DOHH2 (cell line): ENCODE data around the gene CASP8.
"Not testable (repeated sequence)": the region's sequence is repeated elsewhere in the genome, so short reads cannot be mapped to it uniquely, and the experiment has no call there.

Experiments used
- H3F3A ChIP-seq: fragments of 200-600 bp; sonication (generic), shearing (Covaris generic); 2 replicates; pipeline ENCODE4 v1.6.0; 2016; ENCODE audit warnings: antibody characterized with exemption, mild to moderate bottlenecking; ENCODE audit not compliant: control insufficient read depth, insufficient read depth
- H3K27ac ChIP-seq: fragments of 200-600 bp; sonication (generic); 2 replicates; pipeline ENCODE4 v1.5.1; 2014; ENCODE audit warnings: low read depth, mild to moderate bottlenecking, low read length, moderate library complexity
- H3K27me3 ChIP-seq: fragments of 200-600 bp; sonication (generic); 2 replicates; pipeline ENCODE4 v1.6.1; 2014; ENCODE audit warnings: mild to moderate bottlenecking, low read length, mixed read lengths; ENCODE audit not compliant: control insufficient read depth
- H3K36me3 ChIP-seq: fragments of 200-600 bp; sonication (generic); 2 replicates; pipeline ENCODE4 v1.6.1; 2014; ENCODE audit warnings: mild to moderate bottlenecking, low read length, moderate library complexity, mixed read lengths; ENCODE audit not compliant: control insufficient read depth
- H3K4me1 ChIP-seq: fragments of 200-600 bp; sonication (generic); 2 replicates; pipeline ENCODE4 v1.6.1; 2014; ENCODE audit warnings: mild to moderate bottlenecking, low read length, mixed read lengths; ENCODE audit not compliant: control insufficient read depth
- H3K4me2 ChIP-seq: fragments of 200-600 bp; sonication (generic); 2 replicates; pipeline ENCODE4 v1.6.0; 2014; ENCODE audit warnings: mild to moderate bottlenecking, low read length, moderate library complexity
- H3K4me3 ChIP-seq: fragments of 200-600 bp; sonication (generic); 2 replicates; pipeline ENCODE4 v1.5.1; 2014; ENCODE audit warnings: mild to moderate bottlenecking, low read length, mixed read lengths
- H3K79me2 ChIP-seq: fragments of 200-600 bp; sonication (generic); 2 replicates; pipeline ENCODE4 v1.6.1; 2014; ENCODE audit warnings: mild to moderate bottlenecking, low read length, mixed read lengths; ENCODE audit not compliant: control insufficient read depth
- H3K9me2 ChIP-seq: fragments of 200-600 bp; sonication (generic); replicated peaks from 2 replicates; pipeline ENCODE4 v1.6.1; 2014; ENCODE audit warnings: mild to moderate bottlenecking, low read length, mixed read lengths; ENCODE audit not compliant: control insufficient read depth
- H3K9me3 ChIP-seq: fragments of 200-600 bp; sonication (generic); 2 replicates; pipeline ENCODE4 v1.6.1; 2014; ENCODE audit warnings: antibody characterized with exemption, low read length, mixed read lengths; ENCODE audit not compliant: control insufficient read depth, insufficient read depth
- H4K20me1 ChIP-seq: fragments of 200-600 bp; sonication (generic); 2 replicates; pipeline ENCODE4 v1.6.0; 2014; ENCODE audit warnings: low read depth, mild to moderate bottlenecking, antibody characterized with exemption, low read length, moderate library complexity; ENCODE audit not compliant: control insufficient read depth, insufficient read depth
- EZH2phosphoT487 ChIP-seq: fragments of 200-600 bp; sonication (generic); IDR thresholded peaks from 2 replicates; pipeline ENCODE4 v1.6.1; 2017; ENCODE audit warnings: borderline replicate concordance, mild to moderate bottlenecking, antibody characterized with exemption, low read length, moderate library complexity, mixed read lengths
- TF ChIP-seq, protein P1 (sequence below): fragments of 200-600 bp; sonication (generic); IDR thresholded peaks from one replicate; pipeline ENCODE4 v1.5.1; 2014; ENCODE audit warnings: antibody characterized with exemption, mild to moderate bottlenecking, low read depth, low read length; ENCODE audit not compliant: poor library complexity, severe bottlenecking

The CASP8 gene

DNA sequence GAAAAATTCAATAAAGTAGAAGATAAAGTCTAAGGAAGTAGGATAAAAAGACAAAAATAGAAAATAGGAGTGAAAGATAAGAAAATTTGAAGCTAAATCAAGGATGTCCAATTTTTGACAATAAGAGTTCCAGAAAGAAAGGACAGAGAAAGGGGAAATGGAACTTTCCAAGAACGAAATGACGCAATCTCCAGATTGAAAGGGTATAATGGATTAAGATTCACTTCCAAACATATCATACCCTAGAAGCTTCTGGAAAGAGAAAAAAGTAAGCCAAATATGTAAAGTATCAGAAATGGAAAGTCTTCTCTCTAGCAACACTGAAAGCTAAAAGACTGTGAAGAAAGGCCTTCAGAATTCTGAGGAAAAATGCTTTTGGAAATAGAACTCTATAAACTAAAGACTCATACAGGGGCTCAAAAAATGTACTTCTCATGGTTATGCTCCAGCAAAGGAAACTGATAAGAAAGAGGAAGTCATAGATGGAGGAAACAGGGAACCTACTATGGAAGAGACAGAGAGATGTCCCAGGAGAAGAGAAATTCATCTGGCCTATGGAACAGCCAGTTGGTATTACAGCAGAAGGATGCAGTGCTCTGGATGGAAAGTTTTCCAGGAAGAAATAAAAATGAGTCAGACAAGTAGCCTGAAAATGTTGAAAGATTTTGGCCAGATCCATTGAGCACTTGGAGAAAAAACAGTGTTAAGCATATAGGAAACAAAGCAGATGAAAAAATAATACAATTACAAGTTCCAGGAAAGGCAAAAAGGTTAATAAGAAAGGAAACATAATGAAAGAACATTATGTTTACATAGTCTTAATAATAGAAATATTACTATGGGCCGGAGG, 20.1 kb downstream of the CASP8 start:
- TF ChIP-seq, protein P1, sequence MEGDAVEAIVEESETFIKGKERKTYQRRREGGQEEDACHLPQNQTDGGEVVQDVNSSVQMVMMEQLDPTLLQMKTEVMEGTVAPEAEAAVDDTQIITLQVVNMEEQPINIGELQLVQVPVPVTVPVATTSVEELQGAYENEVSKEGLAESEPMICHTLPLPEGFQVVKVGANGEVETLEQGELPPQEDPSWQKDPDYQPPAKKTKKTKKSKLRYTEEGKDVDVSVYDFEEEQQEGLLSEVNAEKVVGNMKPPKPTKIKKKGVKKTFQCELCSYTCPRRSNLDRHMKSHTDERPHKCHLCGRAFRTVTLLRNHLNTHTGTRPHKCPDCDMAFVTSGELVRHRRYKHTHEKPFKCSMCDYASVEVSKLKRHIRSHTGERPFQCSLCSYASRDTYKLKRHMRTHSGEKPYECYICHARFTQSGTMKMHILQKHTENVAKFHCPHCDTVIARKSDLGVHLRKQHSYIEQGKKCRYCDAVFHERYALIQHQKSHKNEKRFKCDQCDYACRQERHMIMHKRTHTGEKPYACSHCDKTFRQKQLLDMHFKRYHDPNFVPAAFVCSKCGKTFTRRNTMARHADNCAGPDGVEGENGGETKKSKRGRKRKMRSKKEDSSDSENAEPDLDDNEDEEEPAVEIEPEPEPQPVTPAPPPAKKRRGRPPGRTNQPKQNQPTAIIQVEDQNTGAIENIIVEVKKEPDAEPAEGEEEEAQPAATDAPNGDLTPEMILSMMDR, result no peak
- no peak for TF ChIP-seq EZH2phosphoT487
- Histone ChIP-seq H3K4me2 (no peak overlapping the region), H3K9me3 (no peaks in the 10 kb centered on the region), H3F3A (no peaks in the 10 kb centered on the region), H3K36me3 (peaks cover 41% of the 10 kb centered on the region), H3K9me2 (no peaks in the 10 kb centered on the region), H3K4me1 (no peaks in the 10 kb centered on the region), H4K20me1 (no peaks in the 10 kb centered on the region), H3K27me3 (no peaks in the 10 kb centered on the region), H3K79me2 (no peaks in the 10 kb centered on the region), H3K27ac (no peak overlapping the region), H3K4me3 (no peak overlapping the region)

DNA sequence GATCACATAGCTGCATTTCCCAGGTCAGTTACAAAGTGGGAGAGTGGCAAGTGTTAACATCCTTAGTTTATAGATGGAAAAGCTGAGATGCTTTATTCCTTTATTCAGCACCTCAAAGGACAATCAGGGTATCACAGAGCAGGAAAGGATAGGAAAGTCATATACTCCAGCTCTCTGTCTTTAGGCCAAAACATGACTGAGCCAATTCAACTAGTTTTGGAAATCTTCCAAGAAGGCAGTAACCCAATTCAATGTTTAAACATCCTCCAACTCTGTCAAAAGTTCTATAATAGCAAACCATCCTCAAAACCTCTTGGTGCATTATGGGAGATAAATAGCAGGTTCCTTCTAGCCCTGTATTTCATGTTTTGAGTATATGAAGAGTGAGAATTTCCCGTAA, 25.2 kb downstream of the CASP8 start:
- Histone ChIP-seq H3K36me3 (peaks cover 49% of the 10 kb centered on the region), H3K9me2 (no peaks in the 10 kb centered on the region; the same call in 1 of the 2 replicates), H3K4me3 (no peak overlapping the region), H3K27ac (no peak overlapping the region), H3K4me1 (no peaks in the 10 kb centered on the region), H4K20me1 (no peaks in the 10 kb centered on the region), H3K27me3 (no peaks in the 10 kb centered on the region), H3K79me2 (no peaks in the 10 kb centered on the region), H3F3A (no peaks in the 10 kb centered on the region), H3K9me3 (peaks cover 5% of the 10 kb centered on the region; the same call in 1 of the 2 replicates), H3K4me2 (no peak overlapping the region)
- TF ChIP-seq, protein P1, result no peak
- no peak for TF ChIP-seq EZH2phosphoT487

DNA sequence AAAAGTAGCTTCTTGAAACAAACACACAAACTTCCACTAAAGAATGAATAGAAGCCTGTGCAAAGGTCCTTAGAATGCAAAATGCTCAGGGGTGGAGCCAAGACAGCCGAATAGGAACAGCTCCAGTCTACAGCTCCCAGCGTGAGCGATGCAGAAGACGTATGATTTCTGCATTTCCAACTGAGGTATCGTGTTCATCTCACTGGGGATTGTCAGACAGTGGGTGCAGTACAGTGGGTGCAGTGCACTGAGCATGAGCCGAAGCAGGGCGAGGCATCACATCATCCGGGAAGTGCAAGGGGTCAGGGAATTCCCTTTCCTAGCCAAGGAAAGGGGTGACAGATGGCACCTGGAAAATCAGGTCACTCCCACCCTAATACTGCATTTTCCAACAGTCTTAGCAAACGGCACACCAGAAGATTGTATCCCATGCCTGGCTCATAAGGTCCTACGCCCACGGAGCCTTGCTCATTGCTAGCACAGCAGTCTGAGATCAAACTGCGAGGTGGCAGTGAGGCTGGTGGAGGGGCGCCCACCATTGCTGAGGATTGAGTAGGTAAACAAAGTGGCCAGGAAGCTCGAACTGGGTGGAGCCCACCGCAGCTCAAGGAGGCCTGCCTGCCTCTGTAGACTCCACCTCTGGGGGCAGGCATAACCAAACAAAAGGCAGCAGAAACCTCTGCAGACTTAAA, 30.3 kb downstream of the CASP8 start:
- H3K27me3 ChIP-seq, H3K9me3 ChIP-seq, H3K4me1 ChIP-seq, H4K20me1 ChIP-seq, H3K27ac ChIP-seq, H3K9me2 ChIP-seq, H3F3A ChIP-seq, H3K4me3 ChIP-seq, H3K79me2 ChIP-seq, H3K4me2 ChIP-seq: not testable (repeated sequence)
- peaks cover 41% of the 10 kb centered on the region for H3K36me3 ChIP-seq

DNA sequence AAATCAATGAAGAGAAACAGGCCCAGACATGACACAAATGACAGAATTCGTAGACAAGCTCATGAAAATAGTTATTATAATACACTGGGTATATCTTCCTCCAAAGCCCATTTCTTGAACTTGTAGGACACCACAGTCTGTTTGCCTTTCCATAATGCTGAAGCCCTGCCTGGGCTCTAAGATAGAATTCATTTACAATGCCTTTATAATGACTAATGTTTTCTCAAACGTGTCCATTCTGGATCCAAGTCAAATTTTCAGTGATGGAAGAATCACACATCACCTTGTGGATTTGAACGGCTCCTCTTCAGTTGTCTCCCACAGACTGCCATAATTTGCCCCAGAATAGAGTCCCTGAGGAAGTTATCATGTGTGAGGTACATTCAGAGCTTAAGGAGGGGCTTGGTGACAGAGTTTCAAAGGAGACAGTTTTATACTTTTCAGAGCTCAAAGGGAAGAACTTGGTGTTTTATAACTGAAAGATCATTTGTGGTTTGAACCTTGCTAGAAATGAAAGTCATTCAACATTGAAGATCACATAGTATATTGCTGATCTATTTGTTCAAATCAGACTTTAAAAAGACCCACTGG, 38.2 kb downstream of the CASP8 start:
- H3K4me3 ChIP-seq, result no peak overlapping the region
- H3K27ac ChIP-seq, result no peak overlapping the region
- H3K27me3 ChIP-seq, result no peaks in the 10 kb centered on the region
- TF ChIP-seq, protein P1, result no peak
- TF ChIP-seq EZH2phosphoT487, result no peak
- no peaks in the 10 kb centered on the region for H3K36me3 ChIP-seq
- H4K20me1 ChIP-seq, result no peaks in the 10 kb centered on the region
- no peak overlapping the region for H3K4me2 ChIP-seq
- no peaks in the 10 kb centered on the region for H3K79me2 ChIP-seq
- no peaks in the 10 kb centered on the region for H3K9me3 ChIP-seq
- H3K4me1 ChIP-seq, result no peaks in the 10 kb centered on the region
- H3F3A ChIP-seq, result no peaks in the 10 kb centered on the region
- H3K9me2 ChIP-seq, result no peaks in the 10 kb centered on the region

DNA sequence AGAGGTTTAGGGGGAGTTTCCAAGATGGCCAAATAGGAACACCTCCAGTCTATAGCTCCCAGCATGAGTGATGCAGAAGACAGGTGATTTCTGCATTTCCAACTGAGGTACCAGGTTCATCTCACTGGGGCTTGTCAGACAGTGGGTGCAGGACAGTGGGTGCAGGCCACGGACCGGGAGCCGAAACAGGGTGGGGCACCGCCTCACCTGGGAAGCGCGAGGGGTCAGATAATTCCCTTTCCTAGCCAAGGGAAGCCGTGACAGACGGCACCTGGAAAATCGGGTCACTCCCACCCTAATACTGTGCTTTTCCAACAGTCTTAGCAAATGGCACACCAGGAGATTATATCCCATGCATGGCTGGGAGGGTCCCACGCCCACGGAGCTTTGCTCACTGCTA, 39.6 kb downstream of the CASP8 start:
- H3K27ac ChIP-seq, H3K36me3 ChIP-seq, H3F3A ChIP-seq, H3K4me2 ChIP-seq, H3K79me2 ChIP-seq, H3K4me1 ChIP-seq, H3K4me3 ChIP-seq, H3K9me3 ChIP-seq, H3K9me2 ChIP-seq, H4K20me1 ChIP-seq, H3K27me3 ChIP-seq: not testable (repeated sequence)
